Measurements from ENCODE around the gene CDH1. TPM values are rescaled to one million over a fixed set of nuclear protein-coding genes. Genes with fewer than 3 reads are reported as not detected.

The CDH1 gene
- total RNA-seq (ENCODE audit: unreplicated experiment), result 3.1 TPM
- long read RNA-seq, result 0 reads

DNA sequence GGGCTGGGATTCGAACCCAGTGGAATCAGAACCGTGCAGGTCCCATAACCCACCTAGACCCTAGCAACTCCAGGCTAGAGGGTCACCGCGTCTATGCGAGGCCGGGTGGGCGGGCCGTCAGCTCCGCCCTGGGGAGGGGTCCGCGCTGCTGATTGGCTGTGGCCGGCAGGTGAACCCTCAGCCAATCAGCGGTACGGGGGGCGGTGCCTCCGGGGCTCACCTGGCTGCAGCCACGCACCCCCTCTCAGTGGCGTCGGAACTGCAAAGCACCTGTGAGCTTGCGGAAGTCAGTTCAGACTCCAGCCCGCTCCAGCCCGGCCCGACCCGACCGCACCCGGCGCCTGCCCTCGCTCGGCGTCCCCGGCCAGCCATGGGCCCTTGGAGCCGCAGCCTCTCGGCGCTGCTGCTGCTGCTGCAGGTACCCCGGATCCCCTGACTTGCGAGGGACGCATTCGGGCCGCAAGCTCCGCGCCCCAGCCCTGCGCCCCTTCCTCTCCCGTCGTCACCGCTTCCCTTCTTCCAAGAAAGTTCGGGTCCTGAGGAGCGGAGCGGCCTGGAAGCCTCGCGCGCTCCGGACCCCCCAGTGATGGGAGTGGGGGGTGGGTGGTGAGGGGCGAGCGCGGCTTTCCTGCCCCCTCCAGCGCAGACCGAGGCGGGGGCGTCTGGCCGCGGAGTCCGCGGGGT, at the start of gene CDH1:
Gene CDH1, plus strand, starts transcription at position 247 of the 684 bp plus-strand sequence. Its CDS starts 124 bp downstream, at position 371.
- H3K4me3 Mint-ChIP-seq (ENCODE audit: unreplicated experiment), result peak within 1 kb of the TSS; percentile 88
- TF ChIP-seq, protein P1, sequence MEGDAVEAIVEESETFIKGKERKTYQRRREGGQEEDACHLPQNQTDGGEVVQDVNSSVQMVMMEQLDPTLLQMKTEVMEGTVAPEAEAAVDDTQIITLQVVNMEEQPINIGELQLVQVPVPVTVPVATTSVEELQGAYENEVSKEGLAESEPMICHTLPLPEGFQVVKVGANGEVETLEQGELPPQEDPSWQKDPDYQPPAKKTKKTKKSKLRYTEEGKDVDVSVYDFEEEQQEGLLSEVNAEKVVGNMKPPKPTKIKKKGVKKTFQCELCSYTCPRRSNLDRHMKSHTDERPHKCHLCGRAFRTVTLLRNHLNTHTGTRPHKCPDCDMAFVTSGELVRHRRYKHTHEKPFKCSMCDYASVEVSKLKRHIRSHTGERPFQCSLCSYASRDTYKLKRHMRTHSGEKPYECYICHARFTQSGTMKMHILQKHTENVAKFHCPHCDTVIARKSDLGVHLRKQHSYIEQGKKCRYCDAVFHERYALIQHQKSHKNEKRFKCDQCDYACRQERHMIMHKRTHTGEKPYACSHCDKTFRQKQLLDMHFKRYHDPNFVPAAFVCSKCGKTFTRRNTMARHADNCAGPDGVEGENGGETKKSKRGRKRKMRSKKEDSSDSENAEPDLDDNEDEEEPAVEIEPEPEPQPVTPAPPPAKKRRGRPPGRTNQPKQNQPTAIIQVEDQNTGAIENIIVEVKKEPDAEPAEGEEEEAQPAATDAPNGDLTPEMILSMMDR (IDR thresholded peaks at IDR 0.05; ENCODE audit: unreplicated experiment), result no peak
- no peaks in the 10 kb centered on the region for H3K36me3 Mint-ChIP-seq (ENCODE audit: low read depth, unreplicated experiment)
- peak; percentile 31 for DNase-seq (ENCODE audit: low spot score)
- H3K4me1 Mint-ChIP-seq (ENCODE audit: unreplicated experiment), result peaks cover 5% of the 10 kb centered on the region
- no peaks in the 10 kb centered on the region for H3K9me3 Mint-ChIP-seq (ENCODE audit: unreplicated experiment)
- H3K27ac Mint-ChIP-seq (ENCODE audit: unreplicated experiment), result peak within 1 kb of the TSS; percentile 52
- peaks cover 7% of the 10 kb centered on the region for H3K27me3 Mint-ChIP-seq (ENCODE audit: unreplicated experiment)

GRCh38 chr16:68689921-68690320, 47.2 kb upstream of the CDH1 start:
- Mint-ChIP-seq H3K4me1 (ENCODE audit: unreplicated experiment) (no peaks in the 10 kb centered on the region), H3K36me3 (ENCODE audit: low read depth, unreplicated experiment) (peaks cover 4% of the 10 kb centered on the region), H3K9me3 (ENCODE audit: unreplicated experiment) (no peaks in the 10 kb centered on the region), H3K4me3 (ENCODE audit: unreplicated experiment) (no peak overlapping the region), H3K27ac (ENCODE audit: unreplicated experiment) (no peak overlapping the region), H3K27me3 (ENCODE audit: unreplicated experiment) (no peaks in the 10 kb centered on the region)
- no peak for DNase-seq (ENCODE audit: low spot score)
- TF ChIP-seq, protein P1 (IDR thresholded peaks at IDR 0.05; ENCODE audit: unreplicated experiment), result no peak

DNA sequence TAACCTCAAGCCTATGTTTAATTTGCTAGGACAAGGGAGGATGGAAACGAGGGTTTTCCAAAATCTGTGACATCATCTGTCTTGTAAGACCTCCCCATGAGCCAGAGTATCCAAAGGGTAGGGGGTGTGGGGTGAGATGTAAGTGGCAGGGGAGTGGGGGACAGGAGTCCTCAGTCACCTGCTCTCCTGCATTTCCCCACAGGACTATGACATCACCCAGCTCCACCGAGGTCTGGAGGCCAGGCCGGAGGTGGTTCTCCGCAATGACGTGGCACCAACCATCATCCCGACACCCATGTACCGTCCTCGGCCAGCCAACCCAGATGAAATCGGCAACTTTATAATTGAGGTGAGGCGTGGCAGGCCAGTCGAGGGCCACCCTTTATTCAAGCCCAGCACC, 41.5 kb upstream of the CDH1 start:
- no peak overlapping the region for H3K27ac Mint-ChIP-seq (ENCODE audit: unreplicated experiment)
- H3K36me3 Mint-ChIP-seq (ENCODE audit: low read depth, unreplicated experiment), result peaks cover 7% of the 10 kb centered on the region
- TF ChIP-seq, protein P1 (IDR thresholded peaks at IDR 0.05; ENCODE audit: unreplicated experiment), result no peak
- DNase-seq (ENCODE audit: low spot score), result no peak
- peaks cover 2% of the 10 kb centered on the region for H3K27me3 Mint-ChIP-seq (ENCODE audit: unreplicated experiment)
- H3K4me1 Mint-ChIP-seq (ENCODE audit: unreplicated experiment), result no peaks in the 10 kb centered on the region
- H3K4me3 Mint-ChIP-seq (ENCODE audit: unreplicated experiment), result no peak overlapping the region
- peaks cover 5% of the 10 kb centered on the region for H3K9me3 Mint-ChIP-seq (ENCODE audit: unreplicated experiment)

- H3K36me3 Mint-ChIP-seq (ENCODE audit: low read depth, unreplicated experiment), result peaks cover 7% of the 10 kb centered on the region
- H3K4me3 Mint-ChIP-seq (ENCODE audit: unreplicated experiment), result no peak overlapping the region
- H3K27me3 Mint-ChIP-seq (ENCODE audit: unreplicated experiment), result peaks cover 2% of the 10 kb centered on the region
- H3K4me1 Mint-ChIP-seq (ENCODE audit: unreplicated experiment), result no peaks in the 10 kb centered on the region
- TF ChIP-seq, protein P1 (IDR thresholded peaks at IDR 0.05; ENCODE audit: unreplicated experiment), result no peak
- no peak for DNase-seq (ENCODE audit: low spot score)
- H3K9me3 Mint-ChIP-seq (ENCODE audit: unreplicated experiment), result peaks cover 5% of the 10 kb centered on the region
- H3K27ac Mint-ChIP-seq (ENCODE audit: unreplicated experiment), result peak overlapping the region; percentile 76
Measured at GRCh38 chr16:68696514-68696913, 40.6 kb upstream of the CDH1 start.

GRCh38 chr16:68698091-68698490, 39.0 kb upstream of the CDH1 start:
- no peak overlapping the region for H3K27ac Mint-ChIP-seq (ENCODE audit: unreplicated experiment)

More at GRCh38 chr16:68698091-68698490, 39.0 kb upstream of the CDH1 start:
- H3K9me3 Mint-ChIP-seq (ENCODE audit: unreplicated experiment), result peaks cover 5% of the 10 kb centered on the region
- peaks cover 2% of the 10 kb centered on the region for H3K27me3 Mint-ChIP-seq (ENCODE audit: unreplicated experiment)
- H3K4me3 Mint-ChIP-seq (ENCODE audit: unreplicated experiment), result no peak overlapping the region
- TF ChIP-seq, protein P1 (IDR thresholded peaks at IDR 0.05; ENCODE audit: unreplicated experiment), result no peak
- no peak for DNase-seq (ENCODE audit: low spot score)
- no peaks in the 10 kb centered on the region for H3K4me1 Mint-ChIP-seq (ENCODE audit: unreplicated experiment)
- H3K36me3 Mint-ChIP-seq (ENCODE audit: low read depth, unreplicated experiment), result peaks cover 7% of the 10 kb centered on the region

All from endothelial cell (in vitro differentiated cells).